CD14-positive monocyte (primary cell): ENCODE measurements around the gene TNIP3. TPM values are rescaled to one million over a fixed set of nuclear protein-coding genes. Genes with fewer than 3 reads are reported as not detected.

Experiments used
- DNase-seq, 3 donors: peaks; one replicate each; pipeline ENCODE4 v3.0.0-alpha.2; 2011 to 2022
- H2AFZ ChIP-seq: 2 replicates; pipeline ENCODE4 v1.6.0; 2012; ENCODE audit warnings: mild to moderate bottlenecking, low read depth, low read length, inconsistent platforms; ENCODE audit not compliant: insufficient read depth, poor library complexity, severe bottlenecking
- H3K27ac ChIP-seq, 2 donors: 1 replicate in 1 of 2; 2 replicates in 1 of 2; pipeline ENCODE4 v1.5.1; 2012 to 2013; ENCODE audit warnings: low read length in 2 of 2, control low read depth in 1 of 2, inconsistent platforms in 1 of 2, low read depth in 1 of 2, mild to moderate bottlenecking in 1 of 2
- H3K27me3 ChIP-seq, 2 donors: one replicate each; pipeline versions ENCODE4 v1.6.0 to v1.6.1; 2011 to 2013; ENCODE audit warnings: low read length in 2 of 2; ENCODE audit not compliant: control insufficient read depth in 2 of 2, insufficient read depth in 2 of 2
- H3K36me3 ChIP-seq, 2 donors: replicated peaks in 1 of 2; 1 replicate in 1 of 2; 2 replicates in 1 of 2; pipeline versions ENCODE4 v1.5.1 to v1.6.1; 2012 to 2013; ENCODE audit warnings: low read length in 2 of 2, control low read depth in 1 of 2, inconsistent platforms in 1 of 2, mild to moderate bottlenecking in 1 of 2; ENCODE audit not compliant: insufficient read depth in 2 of 2, control insufficient read depth in 1 of 2
- H3K4me1 ChIP-seq, 2 donors: 1 replicate in 1 of 2; 2 replicates in 1 of 2; pipeline versions ENCODE4 v1.5.1 to v1.6.1; 2012 to 2013; ENCODE audit warnings: low read length in 2 of 2, control low read depth in 1 of 2, inconsistent platforms in 1 of 2, mild to moderate bottlenecking in 1 of 2, moderate library complexity in 1 of 2; ENCODE audit not compliant: insufficient read depth in 2 of 2, control insufficient read depth in 1 of 2
- H3K4me2 ChIP-seq: replicated peaks from 2 replicates; pipeline ENCODE3; 2012; ENCODE audit warnings: low read length, moderate library complexity, mild to moderate bottlenecking; ENCODE audit not compliant: poor library complexity, severe bottlenecking; ENCODE audit errors: extremely low read depth
- H3K4me3 ChIP-seq, 3 experiments: fragments of 200-600 bp in 1 of 3; sonication (generic) in 1 of 3; replicated peaks in 1 of 3; 1 replicate in 2 of 3; 2 replicates in 1 of 3; pipeline ENCODE4 v1.5.1; 2011 to 2013; ENCODE audit warnings: low read length in 3 of 3, mild to moderate bottlenecking in 3 of 3, control low read depth in 2 of 3, low read depth in 2 of 3, inconsistent platforms in 1 of 3, moderate library complexity in 1 of 3
- H3K79me2 ChIP-seq: 2 replicates; pipeline ENCODE4 v1.6.0; 2012; ENCODE audit warnings: mild to moderate bottlenecking, control low read depth, inconsistent platforms, low read length, moderate library complexity; ENCODE audit not compliant: insufficient read depth
- H3K9ac ChIP-seq: 2 replicates; pipeline ENCODE4 v1.6.0; 2017; ENCODE audit warnings: low read length, mild to moderate bottlenecking; ENCODE audit not compliant: insufficient read depth, poor library complexity, severe bottlenecking
- H3K9me3 ChIP-seq, 2 donors: replicated peaks in 1 of 2; 1 replicate in 1 of 2; 2 replicates in 1 of 2; pipeline versions ENCODE4 v1.5.1 to v1.6.1; 2012 to 2013; ENCODE audit warnings: low read length in 2 of 2, control low read depth in 1 of 2; ENCODE audit not compliant: control insufficient read depth in 1 of 2, insufficient read depth in 1 of 2
- H4K20me1 ChIP-seq: 2 replicates; pipeline ENCODE4 v1.6.0; 2012; ENCODE audit warnings: mild to moderate bottlenecking, low read length, control low read depth, moderate library complexity; ENCODE audit not compliant: insufficient read depth
- H3K27ac Mint-ChIP-seq, 7 donors: one replicate each; pipeline ENCODE4 v1.8.0; 2020; ENCODE audit warnings: mild to moderate bottlenecking in 7 of 7, mixed read lengths in 7 of 7, moderate library complexity in 6 of 7, inconsistent platforms in 2 of 7
- H3K27me3 Mint-ChIP-seq, 3 donors: one replicate each; pipeline ENCODE4 v1.8.0; 2021 to 2022; ENCODE audit warnings: low read depth in 3 of 3, mild to moderate bottlenecking in 3 of 3, mixed read lengths in 3 of 3, moderate library complexity in 3 of 3, inconsistent platforms in 1 of 3
- H3K36me3 Mint-ChIP-seq, 2 donors: one replicate each; pipeline ENCODE4 v1.8.0; 2020; ENCODE audit warnings: mixed read lengths in 2 of 2, inconsistent platforms in 1 of 2, mild to moderate bottlenecking in 1 of 2
- H3K4me1 Mint-ChIP-seq: one replicate; pipeline ENCODE4 v1.8.0; 2020; ENCODE audit warnings: mild to moderate bottlenecking, mixed read lengths
- H3K4me3 Mint-ChIP-seq, 2 donors: one replicate each; pipeline ENCODE4 v1.8.0; 2020; ENCODE audit warnings: mild to moderate bottlenecking in 2 of 2, mixed read lengths in 2 of 2, moderate library complexity in 1 of 2
- H3K9me3 Mint-ChIP-seq, 7 donors: one replicate each; pipeline ENCODE4 v1.8.0; 2020 to 2022; ENCODE audit warnings: mixed read lengths in 7 of 7, mild to moderate bottlenecking in 6 of 7, moderate library complexity in 6 of 7, inconsistent platforms in 2 of 7
- WGBS: methylation state at CpG from one replicate; pipeline ENCODE4 v1.1.5; 2013; ENCODE audit warnings: missing lambda C conversion rate; ENCODE audit not compliant: insufficient coverage; 5-methylcytosine and 5-hydroxymethylcytosine counted together
- intact Hi-C, 2 donors: fragments of 100-400 bp; cut with micrococcal nuclease; formaldehyde crosslinking; loops; one replicate each; pipeline versions ENCODE4 v1.15.0 to v1.15.1; 2023
- polyA plus RNA-seq, 3 donors: library from polyadenylated mRNA; depleted of rRNA in 1 of 3; unstranded in 2 of 3; stranded (reverse) in 1 of 3; fragments of 300-500 nt in 2 of 3; fragments of >200 nt in 1 of 3; fragmentation: Illumina TruSeq in 2 of 3; gene quantifications; 1 replicate in 2 of 3; 2 replicates in 1 of 3; pipeline ENCODE4 v1.2.3, GENCODE V29; 2012 to 2021
- TF ChIP-seq, protein P1 (sequence below): fragments of 200-600 bp; IDR thresholded peaks from one replicate; pipeline ENCODE4 v1.8.0; 2022; ENCODE audit warnings: antibody characterized with exemption, mild to moderate bottlenecking

Gene TNIP3
- polyA plus RNA-seq, 3 donors: 0.20 TPM; not detected in 2

DNA sequence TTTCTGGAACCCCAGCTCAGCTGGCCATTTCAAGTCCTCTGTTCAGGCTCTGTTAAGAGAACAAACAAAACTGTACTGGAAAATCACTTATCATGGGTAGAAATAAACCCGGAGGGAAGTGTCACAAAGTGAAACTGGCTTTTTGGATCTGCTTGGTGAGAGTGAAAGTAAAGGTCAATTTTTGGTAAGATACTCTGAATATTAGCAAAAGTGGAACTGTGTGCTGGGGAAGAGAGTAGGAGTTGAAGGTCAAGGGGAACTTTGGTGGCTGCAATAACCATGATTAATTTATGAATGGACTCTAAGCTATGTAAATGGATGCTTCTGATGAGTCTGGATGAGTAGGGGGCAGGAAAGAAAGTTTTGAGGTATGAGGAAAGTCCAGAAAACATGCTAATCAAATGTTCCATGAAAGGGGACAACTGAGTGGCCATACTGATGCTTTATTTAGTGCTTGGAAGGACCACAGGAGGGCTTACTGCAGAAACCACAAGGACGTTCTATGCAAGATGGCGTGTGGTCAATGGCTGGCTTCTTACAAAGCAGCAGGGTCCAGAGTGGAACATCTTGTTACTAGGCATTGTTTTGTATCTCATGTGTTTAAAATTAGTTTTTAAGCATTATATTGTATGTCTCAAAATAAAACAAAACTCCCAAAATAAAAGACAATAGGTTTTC lies 36.8 kb upstream of the TNIP3 start:
- H4K20me1 ChIP-seq: no peaks in the 10 kb centered on the region
- H3K4me2 ChIP-seq: peak overlapping the region; percentile 36
- WGBS: 13% methylated on average over 1 of the region's 3 CpGs
- peak in 1 of 3 donors; percentile 37 for DNase-seq
- H3K27ac Mint-ChIP-seq: peak overlapping the region in 6 of 7 donors; percentile 0 to 80 (median 40)
- no peaks in the 10 kb centered on the region for H3K9me3 ChIP-seq
- intact Hi-C loops: no loop called here
- TF ChIP-seq, protein P1, sequence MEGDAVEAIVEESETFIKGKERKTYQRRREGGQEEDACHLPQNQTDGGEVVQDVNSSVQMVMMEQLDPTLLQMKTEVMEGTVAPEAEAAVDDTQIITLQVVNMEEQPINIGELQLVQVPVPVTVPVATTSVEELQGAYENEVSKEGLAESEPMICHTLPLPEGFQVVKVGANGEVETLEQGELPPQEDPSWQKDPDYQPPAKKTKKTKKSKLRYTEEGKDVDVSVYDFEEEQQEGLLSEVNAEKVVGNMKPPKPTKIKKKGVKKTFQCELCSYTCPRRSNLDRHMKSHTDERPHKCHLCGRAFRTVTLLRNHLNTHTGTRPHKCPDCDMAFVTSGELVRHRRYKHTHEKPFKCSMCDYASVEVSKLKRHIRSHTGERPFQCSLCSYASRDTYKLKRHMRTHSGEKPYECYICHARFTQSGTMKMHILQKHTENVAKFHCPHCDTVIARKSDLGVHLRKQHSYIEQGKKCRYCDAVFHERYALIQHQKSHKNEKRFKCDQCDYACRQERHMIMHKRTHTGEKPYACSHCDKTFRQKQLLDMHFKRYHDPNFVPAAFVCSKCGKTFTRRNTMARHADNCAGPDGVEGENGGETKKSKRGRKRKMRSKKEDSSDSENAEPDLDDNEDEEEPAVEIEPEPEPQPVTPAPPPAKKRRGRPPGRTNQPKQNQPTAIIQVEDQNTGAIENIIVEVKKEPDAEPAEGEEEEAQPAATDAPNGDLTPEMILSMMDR: no peak
- H3K27me3 Mint-ChIP-seq: peaks cover 1 to 3% (median 2%) of the 10 kb centered on the region in 3 donors
- H3K27me3 ChIP-seq: no peaks in the 10 kb centered on the region
- H3K9ac ChIP-seq: no peak overlapping the region
- H3K27ac ChIP-seq: peak overlapping the region in 1 of 2 donors; percentile 50
- peaks cover 0 to 8% (median 3%) of the 10 kb centered on the region in 7 donors for H3K9me3 Mint-ChIP-seq
- peak overlapping the region in 1 of 3 experiments; percentile 34 for H3K4me3 ChIP-seq
- H3K4me1 Mint-ChIP-seq: peaks cover 17% of the 10 kb centered on the region
- H3K4me1 ChIP-seq: peaks cover 16 to 19% of the 10 kb centered on the region in 2 donors
- no peaks in the 10 kb centered on the region for H3K36me3 ChIP-seq
- H2AFZ ChIP-seq: peak overlapping the region; percentile 58
- no peaks in the 10 kb centered on the region for H3K36me3 Mint-ChIP-seq
- H3K4me3 Mint-ChIP-seq: peak overlapping the region in 1 of 2 donors; percentile 52
- H3K79me2 ChIP-seq: no peaks in the 10 kb centered on the region

DNA sequence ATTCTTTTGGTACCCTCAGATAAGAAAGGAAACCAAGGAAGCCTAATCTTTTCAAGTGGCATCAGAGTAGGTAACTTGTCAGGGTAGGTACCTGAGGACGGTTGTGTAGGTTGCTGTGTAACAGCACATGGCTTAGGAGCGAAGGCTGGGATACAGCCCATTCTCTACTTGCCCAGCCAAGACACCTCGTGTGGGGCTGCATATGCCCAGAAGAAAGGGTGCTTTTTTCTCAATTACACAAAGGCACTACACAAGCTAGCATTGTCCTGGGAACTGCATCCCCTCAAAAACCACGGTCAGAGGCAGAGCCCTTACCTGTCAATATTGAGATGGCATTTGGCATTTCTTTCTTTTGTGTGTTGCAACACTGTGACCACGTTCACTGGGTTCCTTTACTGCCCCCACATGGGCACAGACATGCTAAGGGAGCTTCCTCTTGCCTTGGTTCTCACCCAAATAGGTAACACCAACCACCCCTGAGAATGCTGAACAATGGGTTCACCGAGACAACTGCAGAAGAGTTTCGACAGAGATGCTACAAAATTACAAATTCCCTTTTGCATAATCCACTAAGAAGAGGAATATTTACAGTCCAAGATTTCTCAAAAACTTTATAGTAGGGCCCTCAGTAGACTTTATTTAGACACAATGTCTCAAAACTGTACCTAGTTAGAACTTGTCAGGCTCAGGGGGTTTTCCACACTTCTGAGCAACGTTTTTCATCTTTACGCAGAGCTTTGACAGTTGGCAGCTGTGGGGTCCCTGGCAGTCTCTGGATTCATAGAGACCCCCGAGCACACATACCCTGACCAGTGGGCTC lies 35.8 kb upstream of the TNIP3 start:
- Histone ChIP-seq H3K79me2 (no peaks in the 10 kb centered on the region), H4K20me1 (no peaks in the 10 kb centered on the region), H3K36me3 (no peaks in the 10 kb centered on the region), H3K9ac (no peak overlapping the region), H3K4me1 (peaks cover 16 to 19% of the 10 kb centered on the region in 2 donors), H2AFZ (no peak overlapping the region), H3K27me3 (no peaks in the 10 kb centered on the region), H3K27ac (peak overlapping the region in 1 of 2 donors; percentile 50), H3K4me3 (peak overlapping the region in 1 of 3 experiments; percentile 34), H3K9me3 (no peaks in the 10 kb centered on the region), H3K4me2 (peak overlapping the region; percentile 36)
- H3K36me3 Mint-ChIP-seq: no peaks in the 10 kb centered on the region
- TF ChIP-seq, protein P1: no peak
- DNase-seq: peak in 1 of 3 donors; percentile 30
- intact Hi-C loops: loop anchor here in 1 of 2 donors (10.0 kb wide), 1 partner anchor 55 kb away; no protein-coding TSS in a partner anchor
- WGBS: 64% methylated on average over 6 of the region's 10 CpGs
- peaks cover 0 to 1% (median 0%) of the 10 kb centered on the region in 7 donors for H3K9me3 Mint-ChIP-seq
- H3K4me1 Mint-ChIP-seq: peaks cover 17% of the 10 kb centered on the region
- peaks cover under 1 to 3% (median 1%) of the 10 kb centered on the region in 3 donors for H3K27me3 Mint-ChIP-seq
- peak overlapping the region in 1 of 7 donors; percentile 11 for H3K27ac Mint-ChIP-seq
- H3K4me3 Mint-ChIP-seq: no peak overlapping the region
